C1 segment of cervical spinal cord (tissue), 14 donors: ENCODE results near the gene CROT.

ENCODE experiments used
- DNase-seq, 14 donors: peaks; one replicate each; lab custom pipeline; 2025; lab: John Stamatoyannopoulos, UW

The CROT gene

DNA sequence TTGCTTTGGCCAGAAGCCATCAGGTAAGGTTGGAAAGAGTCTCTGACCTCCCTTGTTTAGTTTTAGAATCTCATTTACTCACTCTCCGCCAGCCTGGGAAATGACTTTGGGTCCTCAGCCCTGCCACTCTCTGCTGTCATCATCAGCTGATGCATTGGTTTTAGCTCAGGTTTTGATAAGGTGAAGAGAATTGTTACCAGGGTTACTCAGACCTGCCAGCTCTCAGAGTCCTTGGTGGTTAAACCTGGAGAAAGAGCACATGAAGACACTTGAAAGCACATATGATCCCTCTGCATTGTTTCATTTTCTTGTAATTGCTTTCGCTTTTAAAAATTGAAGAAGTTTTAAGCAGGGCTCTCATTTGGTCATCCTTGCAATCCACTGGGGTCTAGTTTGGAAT is 4.0 kb upstream of the CROT start:
- no peak for DNase-seq

DNA sequence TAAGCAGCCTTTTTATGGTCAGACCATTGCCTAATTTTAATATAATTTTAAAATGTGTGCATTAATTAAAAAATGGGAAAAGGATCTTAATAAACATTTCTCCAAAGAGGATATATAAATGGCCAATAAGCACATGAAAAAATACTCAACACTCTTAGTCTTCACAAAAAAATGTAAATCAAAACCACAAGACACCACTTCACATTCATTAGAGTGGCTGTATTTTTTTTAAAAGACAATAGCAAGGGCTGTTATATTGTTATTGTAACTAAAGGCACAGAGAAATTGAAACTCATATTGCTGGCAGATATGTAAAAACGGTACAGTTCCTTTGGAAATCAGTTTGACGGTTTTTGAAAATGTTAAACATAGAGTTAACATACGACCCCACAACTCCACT is 3.2 kb upstream of the CROT start:
- DNase-seq = no peak

DNA sequence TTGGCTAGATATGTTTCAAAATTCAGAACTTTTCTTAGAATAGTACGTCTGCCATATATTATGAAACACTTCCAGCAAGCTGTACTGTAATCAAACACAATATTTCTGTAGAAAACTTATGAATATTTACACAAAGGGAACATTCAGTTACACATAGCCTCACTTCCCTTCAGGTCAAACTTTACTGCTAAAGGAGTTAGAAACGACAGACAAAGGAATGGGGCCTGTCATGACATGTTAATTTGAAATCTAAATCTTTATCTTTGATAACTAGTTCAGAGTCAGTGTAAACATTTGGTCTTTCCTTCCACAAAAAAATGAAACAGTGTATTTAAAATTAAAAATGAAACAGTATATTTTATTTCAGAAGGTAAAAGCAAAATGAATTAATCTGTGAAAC is 1.0 kb upstream of the CROT start:
- DNase-seq = no peak

DNA sequence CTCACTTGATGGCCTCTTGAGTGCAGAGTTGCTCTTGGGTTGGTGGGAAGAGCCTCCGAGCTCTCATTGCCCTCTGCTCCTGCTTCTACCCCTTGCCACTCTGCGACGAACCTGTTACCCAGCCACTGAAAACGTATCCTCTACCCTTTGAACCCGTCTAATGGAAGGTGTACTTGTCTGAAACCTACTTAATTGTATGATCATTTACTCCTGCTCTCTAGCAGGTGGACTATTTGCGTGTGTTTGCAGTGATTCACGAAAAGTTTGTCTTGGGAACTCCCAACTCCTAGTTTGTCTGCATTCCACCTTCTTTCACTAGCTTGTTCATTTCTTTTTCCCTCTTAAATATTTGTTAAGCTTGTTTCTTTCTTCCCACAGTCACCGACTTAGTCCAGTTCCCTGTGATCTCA is 503 bp downstream of the CROT start:
- DNase-seq = peak in 4 of 14 donors; percentile 48 to 63 (median 56)

DNA sequence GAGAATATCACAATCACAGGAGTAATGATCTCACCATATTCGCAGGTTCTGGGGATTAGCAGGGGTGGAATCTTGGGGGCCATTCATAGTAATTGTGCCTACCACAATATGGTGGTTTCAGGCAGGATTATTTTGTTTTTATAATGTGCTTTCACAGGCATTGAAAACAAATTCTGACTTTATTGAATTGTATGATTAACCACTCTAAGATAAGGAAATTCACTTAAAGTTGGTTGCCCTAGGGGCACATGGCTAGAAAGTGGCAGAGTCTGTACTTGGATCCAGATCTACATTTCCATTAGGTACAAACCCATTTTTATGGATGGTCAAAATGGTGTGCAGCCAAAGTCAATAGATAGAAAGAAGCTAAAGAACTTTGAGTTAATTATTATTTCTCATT is 1.7 kb downstream of the CROT start:
- no peak for DNase-seq

DNA sequence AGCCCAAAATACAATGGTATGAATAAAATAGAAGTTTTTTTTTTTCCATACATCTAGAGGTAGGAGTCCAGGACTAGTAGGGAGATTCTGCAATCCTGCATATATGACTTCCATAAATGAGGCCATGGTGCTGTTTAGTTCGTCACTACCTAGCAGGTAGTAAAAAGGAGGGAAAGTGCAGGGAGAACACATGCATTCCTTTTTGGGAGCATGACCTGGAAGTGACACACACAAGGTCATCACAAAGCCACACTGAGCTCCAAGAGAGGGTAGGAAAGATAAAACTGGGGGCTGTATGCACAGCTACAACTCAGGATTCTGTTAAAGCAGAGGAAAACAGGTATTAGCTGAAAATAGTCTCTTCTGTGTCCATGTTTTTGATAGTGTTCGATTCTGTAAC is 2.2 kb downstream of the CROT start:
- no peak for DNase-seq

DNA sequence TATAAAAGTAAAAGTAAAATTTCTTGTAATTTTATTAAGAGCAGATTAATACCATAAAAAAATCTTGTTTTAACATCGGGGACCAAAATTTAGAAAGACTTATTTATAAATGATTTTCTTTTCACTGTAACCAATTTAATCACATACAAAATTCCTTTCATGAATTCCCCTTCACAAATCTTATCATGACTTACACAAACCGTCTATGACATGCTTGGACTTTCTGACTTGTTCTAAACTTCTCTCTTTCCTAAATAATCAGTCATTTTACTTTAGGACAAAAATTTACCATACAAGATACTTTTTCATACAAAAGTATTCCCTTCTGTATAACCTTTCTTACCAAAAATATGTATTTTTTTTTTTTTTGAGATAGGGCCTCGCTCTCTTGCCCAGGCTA is 9.3 kb downstream of the CROT start:
- DNase-seq = no peak

DNA sequence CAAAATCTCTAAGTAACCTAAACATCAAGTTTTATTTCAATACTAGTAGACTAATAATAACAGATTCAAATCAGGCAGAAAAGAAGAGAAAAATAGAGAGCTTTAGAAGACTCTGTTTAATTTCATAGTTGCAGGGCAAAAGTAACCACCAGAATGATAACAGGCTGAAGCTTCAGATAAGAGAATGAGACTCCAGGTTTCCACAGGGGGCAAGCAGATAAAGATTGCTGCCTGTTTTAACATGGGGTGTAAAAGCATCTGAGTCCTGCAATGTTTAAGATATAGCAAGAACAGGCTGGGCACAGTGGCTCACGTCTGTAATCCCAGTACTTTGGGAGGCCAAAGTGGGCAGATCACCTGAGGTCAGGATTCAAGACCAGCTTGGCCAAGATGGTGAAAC is 11.0 kb downstream of the CROT start:
- no peak for DNase-seq

DNA sequence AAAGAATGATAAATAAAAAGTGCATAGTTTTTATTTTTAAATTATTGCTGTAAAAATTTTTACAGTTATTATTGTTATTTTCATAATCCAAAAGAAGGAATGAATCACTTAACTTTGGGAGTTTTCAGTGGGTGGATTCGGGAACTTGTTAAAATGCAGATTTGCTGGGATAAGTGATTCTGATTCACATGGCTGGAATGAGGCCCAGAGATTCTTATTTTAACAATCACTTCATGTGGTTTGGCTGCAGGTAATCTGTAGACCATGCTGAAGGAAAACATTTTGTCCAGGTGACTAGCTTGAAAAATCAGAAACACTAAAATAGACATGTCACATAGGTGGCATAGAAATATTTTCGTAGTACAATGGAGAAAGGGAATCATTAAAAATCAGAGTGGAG is 13.9 kb downstream of the CROT start:
- DNase-seq = no peak

DNA sequence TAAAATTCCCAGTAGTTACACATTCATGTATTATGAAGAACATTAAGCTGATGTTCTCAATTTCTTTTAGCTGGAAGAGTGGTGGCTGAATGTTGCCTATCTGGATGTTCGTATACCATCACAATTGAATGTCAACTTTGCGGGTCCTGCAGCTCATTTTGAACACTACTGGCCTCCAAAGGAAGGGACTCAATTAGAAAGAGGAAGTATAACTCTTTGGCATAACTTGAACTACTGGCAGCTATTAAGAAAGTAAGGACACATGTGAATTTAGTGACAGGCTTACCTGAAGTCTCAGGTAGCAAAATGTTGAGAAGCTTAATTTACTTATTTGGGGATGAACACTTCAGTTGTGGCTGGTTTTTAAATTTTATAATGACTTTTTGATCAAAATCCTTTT is 15.9 kb downstream of the CROT start:
- DNase-seq = no peak

DNA sequence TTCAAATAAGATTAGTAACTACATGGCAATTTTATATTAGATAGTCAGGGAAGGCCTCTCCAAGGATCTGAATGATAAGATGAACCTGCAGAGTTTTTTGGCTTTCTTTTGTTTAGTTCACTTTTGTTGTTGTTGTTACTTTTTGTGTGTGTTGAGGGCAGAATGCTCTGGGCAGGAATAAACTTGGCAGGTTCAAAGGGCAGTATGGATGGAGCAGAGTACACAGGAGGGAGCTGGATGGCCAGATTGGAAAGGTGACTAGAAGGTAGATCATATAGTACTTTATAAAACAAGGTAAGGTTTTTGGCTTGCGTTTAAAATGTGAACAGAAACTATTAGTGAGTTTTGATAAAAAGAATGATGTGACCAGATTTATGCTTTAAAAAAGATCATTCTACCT is 17.9 kb downstream of the CROT start:
- no peak for DNase-seq

DNA sequence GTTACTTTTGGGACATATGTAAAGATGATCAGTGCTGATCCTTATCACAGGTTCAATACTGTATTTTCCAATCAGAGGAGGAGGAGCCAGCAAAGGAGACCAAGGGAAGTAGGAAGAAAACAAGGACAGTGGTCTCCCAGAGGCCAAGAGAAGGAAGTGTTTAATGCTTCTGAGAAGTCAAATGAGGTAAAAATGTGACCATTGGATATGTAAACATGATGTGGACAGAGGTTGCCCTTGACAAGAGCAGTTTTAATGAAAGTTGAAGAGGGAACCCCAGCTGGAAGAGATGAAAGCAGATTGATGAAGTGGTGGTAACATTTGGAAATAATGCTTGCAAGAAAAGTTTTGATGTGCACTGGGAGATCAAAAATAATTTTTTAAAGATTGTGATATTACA is 18.8 kb downstream of the CROT start:
- DNase-seq = no peak

DNA sequence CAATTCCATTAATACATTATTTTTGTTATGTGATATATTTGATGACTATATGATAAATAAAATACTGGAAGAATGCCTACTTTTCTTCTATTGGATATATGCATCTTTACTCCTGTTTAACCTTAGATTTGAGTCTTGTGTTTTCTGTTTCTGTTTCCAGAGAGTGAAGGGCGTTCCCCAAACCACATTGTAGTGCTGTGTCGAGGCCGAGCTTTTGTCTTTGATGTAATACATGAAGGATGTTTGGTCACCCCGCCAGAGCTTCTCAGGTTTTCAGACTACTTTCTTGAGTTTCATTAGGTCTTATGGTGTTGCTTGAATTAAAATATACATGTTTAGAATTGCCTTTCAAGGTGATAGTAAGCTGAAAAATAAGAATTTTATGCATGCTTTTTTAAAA is 23.8 kb downstream of the CROT start:
- no peak for DNase-seq

DNA sequence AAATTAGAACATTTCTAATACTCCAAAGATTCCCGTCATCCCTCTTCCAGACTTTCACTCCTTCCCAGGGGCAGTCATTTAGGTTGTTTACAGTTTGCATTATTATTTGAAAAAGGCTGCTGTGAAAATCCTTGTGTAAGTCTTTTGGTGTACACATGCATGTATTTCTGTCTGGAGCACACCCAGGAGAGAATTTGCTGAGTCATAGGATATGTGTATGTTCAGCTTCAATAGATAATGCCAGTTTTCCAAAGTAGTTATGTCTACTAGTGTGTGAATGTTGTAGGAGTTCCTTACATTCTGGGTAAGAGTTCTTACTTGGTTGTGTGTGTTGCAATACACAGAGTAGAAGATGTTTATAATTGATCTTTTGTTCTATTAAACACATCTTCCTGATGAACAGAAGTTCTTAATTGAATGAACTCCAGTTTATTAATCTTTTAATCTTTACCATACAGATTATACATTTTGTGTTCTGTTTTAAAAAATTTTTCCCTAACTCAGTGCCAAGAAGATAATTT is 25.3 kb downstream of the CROT start:
- DNase-seq = no peak

DNA sequence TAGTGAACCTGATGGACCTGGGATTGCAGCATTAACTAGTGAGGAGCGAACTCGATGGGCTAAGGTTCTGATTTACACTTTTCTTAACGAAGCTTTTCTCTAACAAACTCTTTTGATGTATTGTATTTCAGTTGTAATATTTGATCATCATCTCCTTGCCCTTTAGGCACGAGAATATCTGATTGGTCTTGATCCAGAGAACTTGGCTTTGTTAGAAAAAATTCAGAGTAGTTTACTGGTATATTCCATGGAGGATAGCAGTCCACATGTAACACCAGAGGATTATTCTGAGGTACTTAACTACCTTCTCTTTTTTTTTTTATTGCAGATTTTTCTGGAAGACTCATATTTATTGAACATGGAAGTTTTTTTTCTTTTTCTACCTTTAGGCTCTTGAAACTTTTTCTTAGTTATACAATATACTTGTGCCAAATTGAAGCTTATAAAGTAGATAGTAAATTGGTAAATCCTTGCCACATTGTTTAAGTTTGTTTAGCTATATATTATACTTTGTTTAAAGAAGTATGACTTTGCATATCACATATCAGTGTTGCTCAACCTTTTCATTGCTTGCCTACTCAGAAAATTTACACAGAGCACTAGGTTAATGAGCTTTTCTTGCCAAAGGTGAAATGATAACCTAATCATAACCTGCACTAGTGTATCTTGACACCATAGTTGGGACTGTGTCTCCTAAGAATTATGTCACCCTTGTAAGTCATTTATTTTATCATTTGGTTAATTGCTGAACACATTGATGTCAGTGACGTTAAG is 30.4 kb downstream of the CROT start:
- no peak for DNase-seq

DNA sequence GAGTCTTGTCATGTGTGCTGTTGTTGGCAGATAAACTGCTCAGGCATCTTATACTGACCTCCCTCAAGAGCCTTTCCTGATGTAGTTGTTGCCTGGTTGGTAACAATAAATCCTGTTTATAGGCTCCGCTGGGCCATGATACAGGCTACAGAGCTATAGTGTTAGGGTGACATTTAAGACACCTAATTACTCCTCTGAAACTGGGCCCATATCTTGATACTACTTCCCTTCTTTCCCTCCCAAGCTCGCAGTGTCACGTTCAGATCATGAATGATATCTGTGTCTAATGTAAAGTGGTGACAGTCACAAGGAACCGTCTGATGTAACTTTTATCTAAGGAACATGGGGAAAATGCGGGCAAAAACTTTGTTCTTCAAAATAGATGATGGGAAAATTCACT is 35.4 kb downstream of the CROT start:
- no peak for DNase-seq

DNA sequence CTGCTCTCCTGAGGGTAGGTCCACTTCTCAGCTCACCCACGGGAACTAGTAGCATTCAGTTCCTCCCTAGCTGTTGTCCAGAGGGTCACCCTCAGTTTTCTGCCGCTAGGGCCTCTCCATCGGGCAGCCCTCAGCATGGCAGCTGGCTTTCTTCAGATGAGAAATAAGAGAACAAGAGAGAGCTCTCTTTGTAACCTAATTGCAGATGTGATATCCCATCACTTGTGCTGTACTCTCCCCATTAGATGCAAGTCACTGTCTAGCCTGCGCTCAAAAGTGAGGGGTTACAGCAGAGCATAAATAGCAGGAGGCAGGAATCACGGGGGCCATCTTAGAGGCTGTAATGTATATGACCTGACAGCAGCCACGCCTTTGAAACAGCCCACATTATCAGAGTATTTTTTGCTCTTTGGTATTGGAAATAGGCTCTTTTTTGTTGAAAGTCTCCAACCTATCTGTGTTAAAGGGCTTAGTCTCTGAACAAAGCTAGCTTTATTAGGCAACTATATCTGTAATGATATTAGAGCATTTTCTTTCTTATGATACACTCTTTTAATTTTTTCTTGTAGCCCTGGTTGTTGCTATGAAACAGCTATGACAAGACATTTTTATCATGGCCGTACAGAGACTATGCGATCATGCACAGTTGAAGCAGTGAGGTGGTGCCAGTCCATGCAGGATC is 45.7 kb downstream of the CROT start:
- DNase-seq = no peak

DNA sequence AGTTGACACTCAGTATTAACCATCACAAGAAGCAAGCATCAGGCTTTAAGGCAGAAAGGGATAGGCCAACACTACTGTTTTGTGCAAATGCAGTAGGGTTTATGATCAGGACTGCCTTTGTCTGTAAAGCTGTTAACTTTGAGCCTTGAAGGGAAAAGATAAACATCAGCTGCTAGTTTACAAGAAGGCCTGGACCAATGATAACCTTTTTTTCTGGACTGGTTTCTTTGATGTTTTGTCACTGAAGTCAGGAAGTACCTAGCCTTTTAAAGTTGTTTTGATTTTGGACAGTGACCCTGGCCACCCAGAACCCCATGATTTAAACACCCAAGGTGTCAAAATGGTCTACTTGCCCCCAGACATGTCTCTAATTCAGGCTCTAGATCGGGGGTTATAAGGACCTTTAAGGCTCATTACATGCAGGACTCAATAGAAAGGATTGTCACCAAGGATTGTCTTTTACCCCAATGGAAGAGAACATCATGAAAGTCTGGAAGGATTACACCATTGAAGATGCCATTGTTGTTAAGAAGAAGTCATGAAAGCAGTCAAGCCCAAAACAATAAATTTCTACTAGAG is 50.1 kb downstream of the CROT start:
- no peak for DNase-seq

DNA sequence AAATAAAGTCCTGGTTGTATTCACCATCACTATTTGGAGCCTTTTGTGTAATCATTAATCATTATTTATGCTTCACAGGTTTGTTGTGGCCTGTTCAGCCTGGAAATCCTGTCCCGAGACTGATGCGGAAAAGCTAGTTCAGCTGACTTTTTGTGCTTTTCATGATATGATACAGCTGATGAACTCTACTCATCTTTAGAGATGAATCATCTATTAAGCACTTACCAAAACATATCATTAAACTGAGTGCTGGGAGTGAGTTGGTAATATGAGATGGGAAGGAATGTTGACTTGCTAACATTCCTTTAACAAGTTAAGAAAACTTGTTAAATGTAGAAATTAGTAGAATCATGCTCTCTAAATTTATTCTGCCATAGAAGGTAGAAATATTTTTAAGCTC is 53.0 kb downstream of the CROT start:
- DNase-seq = no peak

DNA sequence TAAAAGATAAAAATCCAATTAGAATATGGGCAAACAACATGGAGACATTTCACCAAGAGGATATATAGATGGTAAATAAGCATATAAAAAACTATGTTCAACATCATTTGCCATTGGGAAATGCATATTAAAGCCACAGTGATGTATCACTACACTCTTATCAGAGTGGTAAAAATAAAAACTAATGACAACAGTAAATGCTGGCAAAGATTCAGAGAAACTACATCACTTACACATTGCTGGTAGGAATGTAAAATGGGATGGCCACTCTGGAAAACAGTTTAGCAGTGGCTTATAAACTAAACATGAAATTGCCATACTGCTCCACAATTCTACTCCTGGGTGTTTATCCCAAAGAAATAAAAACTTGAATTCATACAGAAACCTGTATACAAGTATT is 59.2 kb downstream of the CROT start:
- DNase-seq = no peak

DNA sequence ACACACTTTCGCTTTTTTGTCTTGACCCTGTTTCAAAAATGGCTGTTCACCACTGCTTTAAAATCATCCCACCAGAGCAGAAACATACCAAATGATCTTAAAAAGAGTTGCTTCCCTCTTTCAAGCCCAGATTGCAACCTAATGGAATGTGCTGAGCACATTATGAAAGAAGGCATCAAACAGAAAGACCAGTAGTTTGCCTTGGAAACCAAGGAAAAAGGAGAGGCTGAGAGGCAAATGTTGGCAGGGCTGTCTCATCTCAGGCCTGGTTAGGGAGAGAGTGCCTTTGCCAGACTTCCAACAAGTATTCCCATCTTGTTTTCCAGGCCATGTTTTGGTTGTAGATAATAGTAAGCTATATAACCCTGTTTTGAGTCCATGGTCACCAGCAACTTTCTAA is 65.7 kb downstream of the CROT start:
- DNase-seq = no peak

DNA sequence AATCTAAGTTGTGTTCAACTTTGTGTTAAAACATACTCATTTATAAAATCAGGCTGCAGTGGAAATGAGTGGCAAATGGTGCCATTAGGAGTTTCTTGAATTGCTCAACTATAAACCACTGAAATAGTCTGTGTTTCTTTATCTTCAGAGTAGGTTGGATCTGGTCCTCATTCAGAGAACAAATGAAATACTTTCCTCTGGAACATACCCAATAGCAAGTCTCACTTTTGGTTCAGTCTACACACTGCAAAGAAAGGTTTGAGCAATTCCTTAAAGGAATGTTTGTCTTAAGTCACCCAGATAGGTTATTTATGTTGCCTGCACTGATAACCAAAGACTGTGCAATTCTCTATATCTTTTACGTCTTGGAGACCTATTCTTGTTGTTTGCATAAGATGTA is 67.6 kb downstream of the CROT start:
- no peak for DNase-seq
